GM12875 (cell line): ENCODE data around the gene CEP164.

Experiments used
- H3K4me3 ChIP-seq: one replicate; pipeline ENCODE4 v1.5.1; 2011; ENCODE audit warnings: low read depth, low read length, control low read depth
- CTCF ChIP-seq: IDR thresholded peaks from 2 replicates; pipeline ENCODE4 v1.5.1; 2011; ENCODE audit warnings: low read depth, mild to moderate bottlenecking, control low read depth, inconsistent platforms, low read length, moderate library complexity, borderline replicate concordance; ENCODE audit not compliant: insufficient read depth

The CEP164 gene

DNA sequence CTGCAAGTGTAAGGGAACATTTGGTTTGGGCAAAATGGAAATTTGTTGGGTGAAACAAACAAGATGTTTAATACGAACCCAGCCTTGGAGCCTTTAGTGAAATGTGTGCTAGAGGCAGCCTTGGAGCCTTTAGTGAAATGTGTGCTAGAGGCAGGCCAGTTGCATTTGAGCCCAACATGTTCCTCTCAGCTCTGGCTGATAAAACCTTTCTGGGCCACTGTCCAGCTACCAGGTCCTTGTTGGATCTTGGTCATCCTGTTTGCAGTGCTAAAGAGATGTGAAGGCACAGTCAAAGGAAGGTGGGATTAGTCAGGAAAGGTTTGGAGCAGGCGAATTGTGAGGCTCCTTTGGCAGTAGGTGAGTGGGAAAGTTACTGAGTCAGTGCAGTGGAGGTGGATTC lies 48.9 kb downstream of the CEP164 start:
- no peak for TF ChIP-seq CTCF
- no peak overlapping the region for H3K4me3 ChIP-seq

GRCh38 chr11:117378976-117379865 lies 51.6 kb downstream of the CEP164 start:
- H3K4me3 ChIP-seq: no peak overlapping the region
- TF ChIP-seq CTCF: no peak

GRCh38 chr11:117380676-117381075 lies 53.0 kb downstream of the CEP164 start:
- TF ChIP-seq CTCF: no peak
- H3K4me3 ChIP-seq: no peak overlapping the region

- H3K4me3 ChIP-seq: no peak overlapping the region
- no peak for TF ChIP-seq CTCF
These were observed 54.1 kb downstream of the CEP164 start for GRCh38 chr11:117381481-117382387.

DNA sequence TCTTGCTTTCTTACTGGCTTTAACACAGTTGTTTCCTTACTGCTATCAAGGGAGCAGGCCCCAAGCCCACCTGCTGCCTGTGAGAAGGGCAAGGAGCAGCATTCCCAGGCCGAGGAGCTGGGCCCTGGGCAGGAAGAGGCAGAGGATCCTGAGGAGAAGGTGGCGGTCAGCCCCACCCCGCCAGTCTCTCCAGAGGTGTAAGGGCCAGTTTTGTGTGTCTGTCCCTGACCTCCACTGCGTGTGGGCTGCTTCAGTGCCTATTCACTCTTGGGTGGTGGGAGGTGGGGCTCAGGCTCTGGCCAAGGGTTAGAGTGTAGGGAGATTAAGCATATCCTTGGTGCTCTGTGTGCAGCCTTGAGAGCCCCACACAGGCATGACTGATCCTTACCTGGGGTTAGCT lies 55.1 kb downstream of the CEP164 start:
- TF ChIP-seq CTCF: no peak

GRCh38 chr11:117384045-117384444 lies 56.4 kb downstream of the CEP164 start:
- no peak overlapping the region for H3K4me3 ChIP-seq
- TF ChIP-seq CTCF: no peak

More for the DNA sequence above, 55.1 kb downstream of the CEP164 start:
- no peak overlapping the region for H3K4me3 ChIP-seq

- H3K4me3 ChIP-seq: no peak overlapping the region
- TF ChIP-seq CTCF: no peak
These were observed 57.8 kb downstream of the CEP164 start for GRCh38 chr11:117385471-117385870.
